NB4 (cell line): ENCODE measurements around the gene MAK.

ENCODE experiments used
- CTCF ChIP-seq: IDR thresholded peaks from one replicate; pipeline ENCODE4 v1.5.1; 2012; ENCODE audit warnings: low read depth, low read length
- MYC ChIP-seq: IDR thresholded peaks from 2 replicates; pipeline ENCODE4 v1.6.1; 2011; ENCODE audit warnings: low read depth, low read length
- POLR2A ChIP-seq: IDR thresholded peaks from 2 replicates; pipeline ENCODE4 v1.6.1; 2011; ENCODE audit warnings: mild to moderate bottlenecking; ENCODE audit not compliant: insufficient read length; ENCODE audit errors: extremely low read depth

- TF ChIP-seq CTCF (no peak), MYC (no peak), POLR2A (no peak)
Observed at GRCh38 chr6:10791673-10792072, 46.7 kb downstream of the MAK start.
